ENCODE data around the gene EIF4G3.
"Not testable (repeated sequence)": the region's sequence is repeated elsewhere in the genome, so short reads cannot be mapped to it uniquely, and the experiment has no call there.

EIF4G3 gene

DNA sequence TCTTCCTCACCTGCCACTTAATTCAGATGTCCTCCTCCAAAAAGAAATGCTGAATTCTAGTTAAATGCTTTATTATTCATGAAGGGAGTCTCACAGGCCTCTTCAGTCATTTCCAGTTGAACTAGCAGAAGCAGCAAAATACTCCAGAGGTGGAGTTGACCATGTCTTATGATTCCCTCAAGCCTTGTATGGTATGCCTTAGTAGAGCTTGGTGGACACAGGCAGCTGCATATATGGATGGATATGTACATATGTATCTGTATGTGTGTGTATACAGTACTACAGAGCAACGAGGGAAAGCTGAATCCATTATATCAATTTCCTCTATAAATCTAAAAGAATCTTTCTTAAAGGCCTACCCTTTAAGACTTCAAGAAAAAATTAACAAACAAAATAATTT, 306.0 kb downstream of the EIF4G3 start:
- TF ChIP-seq, protein P1, sequence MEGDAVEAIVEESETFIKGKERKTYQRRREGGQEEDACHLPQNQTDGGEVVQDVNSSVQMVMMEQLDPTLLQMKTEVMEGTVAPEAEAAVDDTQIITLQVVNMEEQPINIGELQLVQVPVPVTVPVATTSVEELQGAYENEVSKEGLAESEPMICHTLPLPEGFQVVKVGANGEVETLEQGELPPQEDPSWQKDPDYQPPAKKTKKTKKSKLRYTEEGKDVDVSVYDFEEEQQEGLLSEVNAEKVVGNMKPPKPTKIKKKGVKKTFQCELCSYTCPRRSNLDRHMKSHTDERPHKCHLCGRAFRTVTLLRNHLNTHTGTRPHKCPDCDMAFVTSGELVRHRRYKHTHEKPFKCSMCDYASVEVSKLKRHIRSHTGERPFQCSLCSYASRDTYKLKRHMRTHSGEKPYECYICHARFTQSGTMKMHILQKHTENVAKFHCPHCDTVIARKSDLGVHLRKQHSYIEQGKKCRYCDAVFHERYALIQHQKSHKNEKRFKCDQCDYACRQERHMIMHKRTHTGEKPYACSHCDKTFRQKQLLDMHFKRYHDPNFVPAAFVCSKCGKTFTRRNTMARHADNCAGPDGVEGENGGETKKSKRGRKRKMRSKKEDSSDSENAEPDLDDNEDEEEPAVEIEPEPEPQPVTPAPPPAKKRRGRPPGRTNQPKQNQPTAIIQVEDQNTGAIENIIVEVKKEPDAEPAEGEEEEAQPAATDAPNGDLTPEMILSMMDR (IDR thresholded peaks at IDR 0.05; ENCODE audit: low read depth, low read length) = no peak
- no peak overlapping the region for H3K4me3 ChIP-seq (ENCODE audit: low read depth, low read length)
- in situ Hi-C loops (cut with HindIII; ENCODE audit: low sequenced_read_pairs) = no loop called here
- DNase-seq (ENCODE audit: low read depth, low spot score) = no peak

DNA sequence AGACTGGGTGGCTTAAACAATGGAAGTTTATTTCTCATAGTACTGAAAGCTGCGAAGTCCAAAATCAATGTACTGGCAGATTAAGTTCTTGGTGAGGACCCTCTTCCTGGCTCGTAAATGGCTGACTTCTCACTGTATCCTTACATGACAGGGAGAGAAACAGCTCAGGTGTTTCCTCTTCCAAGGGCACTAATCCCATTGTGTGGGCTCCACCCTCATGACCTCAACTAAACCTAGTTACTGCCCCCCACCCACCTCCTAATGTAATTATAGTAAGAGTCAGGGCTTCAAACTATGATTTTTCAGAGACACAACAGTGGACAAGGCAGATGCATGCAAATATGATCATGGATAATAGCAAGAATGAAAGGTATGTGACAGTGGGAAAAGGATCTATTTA, 308.4 kb downstream of the EIF4G3 start:
- TF ChIP-seq, protein P1 (IDR thresholded peaks at IDR 0.05; ENCODE audit: low read depth, low read length) = no peak
- no peak for DNase-seq (ENCODE audit: low read depth, low spot score)
- H3K4me3 ChIP-seq (ENCODE audit: low read depth, low read length) = no peak overlapping the region
- in situ Hi-C loops (cut with HindIII; ENCODE audit: low sequenced_read_pairs) = no loop called here

DNA sequence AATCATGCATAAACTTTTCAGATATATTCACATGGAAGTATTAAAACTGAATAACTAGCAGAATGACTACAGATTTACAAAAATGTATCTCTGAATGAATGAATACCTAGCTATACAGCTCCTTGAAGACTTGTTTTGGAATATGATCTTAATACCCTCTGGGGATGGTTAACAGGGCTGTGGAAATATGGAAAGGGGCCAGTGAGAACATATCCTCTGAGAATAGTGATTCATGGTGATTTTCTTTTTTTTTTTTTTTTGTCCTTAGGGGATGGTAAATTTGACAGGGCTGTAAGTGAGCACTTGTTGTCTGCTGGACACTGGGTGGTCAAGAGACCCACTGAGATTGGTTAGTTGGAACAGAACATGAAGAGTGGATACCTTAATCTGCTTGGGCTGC, 308.9 kb downstream of the EIF4G3 start:
- in situ Hi-C loops (cut with HindIII; ENCODE audit: low sequenced_read_pairs) = no loop called here
- no peak overlapping the region for H3K4me3 ChIP-seq (ENCODE audit: low read depth, low read length)
- TF ChIP-seq, protein P1 (IDR thresholded peaks at IDR 0.05; ENCODE audit: low read depth, low read length) = no peak
- no peak for DNase-seq (ENCODE audit: low read depth, low spot score)

DNA sequence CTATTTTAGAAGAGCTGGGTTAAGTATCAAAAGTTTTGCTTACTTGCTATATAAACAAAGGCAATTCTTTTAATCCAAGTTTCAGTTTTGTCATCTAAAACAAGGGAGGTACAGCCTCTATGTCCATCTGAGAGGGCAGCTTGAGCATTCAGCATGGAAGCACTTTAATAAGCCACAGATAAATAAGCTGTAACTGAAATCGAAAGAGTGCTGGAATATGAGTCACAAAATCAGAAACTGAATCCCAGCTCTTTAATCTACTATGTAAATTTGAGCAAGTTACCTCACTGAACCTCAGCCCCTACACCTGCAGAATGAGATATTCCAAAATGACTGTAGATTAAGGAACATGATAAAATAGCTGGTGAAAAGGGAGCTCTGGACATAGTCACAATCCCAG, 309.6 kb downstream of the EIF4G3 start:
- DNase-seq (ENCODE audit: low read depth, low spot score) = no peak
- H3K4me3 ChIP-seq (ENCODE audit: low read depth, low read length) = no peak overlapping the region
- in situ Hi-C loops (cut with HindIII; ENCODE audit: low sequenced_read_pairs) = no loop called here
- TF ChIP-seq, protein P1 (IDR thresholded peaks at IDR 0.05; ENCODE audit: low read depth, low read length) = no peak

DNA sequence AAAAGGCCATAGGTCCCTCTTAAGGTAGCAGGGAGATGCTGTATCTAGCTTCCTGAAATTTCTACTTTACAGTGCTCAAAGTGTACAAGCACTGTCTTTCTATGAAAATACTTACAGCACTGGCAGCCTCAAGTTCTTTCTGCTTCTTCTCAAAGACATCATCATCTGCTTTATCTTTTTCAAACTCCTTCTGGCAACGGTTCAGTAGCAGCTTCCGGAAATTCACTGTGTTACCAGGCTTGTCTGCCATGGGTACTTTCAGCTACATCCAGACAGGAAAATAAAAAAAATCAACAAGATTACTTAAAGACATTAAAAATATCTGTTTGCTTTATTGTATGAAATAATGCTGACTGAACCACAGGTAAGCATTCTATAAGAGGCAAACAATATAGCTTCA, 311.7 kb downstream of the EIF4G3 start:
- TF ChIP-seq, protein P1 (IDR thresholded peaks at IDR 0.05; ENCODE audit: low read depth, low read length) = no peak
- in situ Hi-C loops (cut with HindIII; ENCODE audit: low sequenced_read_pairs) = no loop called here
- no peak overlapping the region for H3K4me3 ChIP-seq (ENCODE audit: low read depth, low read length)
- DNase-seq (ENCODE audit: low read depth, low spot score) = no peak

DNA sequence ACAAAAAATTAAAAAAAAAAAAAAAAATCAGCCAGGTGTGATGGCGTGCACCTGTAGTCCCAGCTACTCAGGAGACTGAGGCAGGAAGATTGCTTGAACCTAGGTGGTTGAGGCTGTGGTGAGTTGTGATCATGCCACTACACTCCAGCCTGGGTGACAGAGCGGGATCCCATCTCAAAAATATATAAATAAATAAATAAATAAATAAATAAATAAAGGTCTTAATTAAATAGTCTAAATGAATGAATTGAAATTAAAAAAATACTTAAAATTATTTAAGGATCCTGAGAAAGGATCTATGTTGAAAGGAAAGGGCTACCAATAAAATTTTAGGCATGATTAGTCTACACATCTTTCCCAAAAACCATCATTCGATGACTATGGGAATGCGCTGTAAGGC, 322.2 kb downstream of the EIF4G3 start:
- no peak overlapping the region for H3K4me3 ChIP-seq (ENCODE audit: low read depth, low read length)
- no peak for DNase-seq (ENCODE audit: low read depth, low spot score)
- TF ChIP-seq, protein P1 (IDR thresholded peaks at IDR 0.05; ENCODE audit: low read depth, low read length) = no peak
- in situ Hi-C loops (cut with HindIII; ENCODE audit: low sequenced_read_pairs) = no loop called here

DNA sequence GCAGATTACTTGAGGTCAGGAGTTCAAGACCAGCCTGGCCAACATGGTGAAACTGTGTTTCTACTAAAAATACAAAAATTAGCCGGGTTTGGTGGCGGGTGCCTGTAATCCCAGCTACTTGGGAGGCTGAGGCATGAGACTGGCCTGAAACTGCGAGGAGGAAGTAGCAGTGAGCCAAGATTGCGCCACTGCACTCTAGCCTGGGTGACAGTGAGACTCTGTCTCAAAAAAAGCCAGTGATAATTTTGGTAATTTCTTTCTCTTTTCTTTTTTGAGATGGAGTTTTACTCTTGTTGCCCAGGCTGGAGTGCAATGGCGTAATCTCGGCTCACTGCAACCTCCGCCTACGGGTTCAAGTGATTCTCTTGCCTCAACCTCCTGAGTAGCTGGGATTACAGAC, 324.9 kb downstream of the EIF4G3 start:
- DNase-seq (ENCODE audit: low read depth, low spot score); in situ Hi-C loops (cut with HindIII; ENCODE audit: low sequenced_read_pairs): not testable (repeated sequence)

More for the DNA sequence above, 324.9 kb downstream of the EIF4G3 start:
- not testable (repeated sequence) for H3K4me3 ChIP-seq (ENCODE audit: low read depth, low read length)
